Lower leg skin (tissue), 3 donors: ENCODE results near the gene RIC1.

Source experiments
- CTCF ChIP-seq, 3 donors: fragments of 450-650 bp; IDR thresholded peaks; one replicate each; pipeline ENCODE4 v1.5.1; 2016; ENCODE audit warnings: antibody characterized with exemption in 3 of 3, mild to moderate bottlenecking in 3 of 3, moderate library complexity in 2 of 3
- POLR2A ChIP-seq, 2 donors: fragments of 450-650 bp; IDR thresholded peaks; one replicate each; pipeline ENCODE4 v1.6.1; 2016 to 2017; ENCODE audit warnings: antibody characterized with exemption in 2 of 2, mild to moderate bottlenecking in 1 of 2, moderate library complexity in 1 of 2

GRCh38 chr9:5805478-5805877 lies 176.6 kb downstream of the RIC1 start:
- TF ChIP-seq POLR2A (IDR thresholded peaks at IDR 0.05) (no peak), CTCF (IDR thresholded peaks at IDR 0.05) (no peak)
